GM23338 (cell line): ENCODE data around the gene DTNBP1. TPM values are rescaled to one million over a fixed set of nuclear protein-coding genes. Genes with fewer than 3 reads are reported as not detected.

ENCODE experiments used
- ATAC-seq: fragments of 200-7000 bp; cut with Tn5 transposase; 3 replicates; pipeline ENCODE4 v1.9.1; 2020
- DNase-seq: peaks from one replicate; pipeline ENCODE4 v3.0.0-alpha.2; 2015; ENCODE audit warnings: low spot score
- H2AFZ ChIP-seq: fragments of 200-600 bp; sonication (generic); 2 replicates; pipeline ENCODE4 v1.8.0; 2016; ENCODE audit warnings: antibody characterized with exemption, mild to moderate bottlenecking, moderate library complexity
- H3F3A ChIP-seq: fragments of 200-600 bp; sonication (generic); replicated peaks from 2 replicates; pipeline ENCODE4 v1.8.0; 2017; ENCODE audit warnings: antibody characterized with exemption, mixed run types, low read depth
- H3K27ac ChIP-seq: fragments of 200-600 bp; sonication (generic); 2 replicates; pipeline ENCODE4 v1.6.1; 2016; ENCODE audit warnings: low read depth
- H3K27me3 ChIP-seq: fragments of 200-600 bp; sonication (generic); 2 replicates; pipeline ENCODE4 v1.8.0; 2016; ENCODE audit warnings: mild to moderate bottlenecking, mixed run types, moderate library complexity; ENCODE audit not compliant: insufficient read depth
- H3K36me3 ChIP-seq: fragments of 200-600 bp; sonication (generic); 2 replicates; pipeline ENCODE4 v1.8.0; 2016; ENCODE audit warnings: mild to moderate bottlenecking; ENCODE audit not compliant: insufficient read depth
- H3K4me1 ChIP-seq: fragments of 200-600 bp; sonication (generic); 2 replicates; pipeline ENCODE4 v1.8.0; 2016; ENCODE audit warnings: mild to moderate bottlenecking, moderate library complexity; ENCODE audit not compliant: insufficient read depth
- H3K4me2 ChIP-seq: fragments of 200-600 bp; sonication (generic); 2 replicates; pipeline ENCODE4 v1.7.1; 2017; ENCODE audit warnings: mixed run types
- H3K4me3 ChIP-seq: fragments of 200-600 bp; sonication (generic); 2 replicates; pipeline ENCODE4 v1.6.1; 2016; ENCODE audit warnings: mixed run types
- H3K79me2 ChIP-seq: fragments of 200-600 bp; sonication (generic); replicated peaks from 2 replicates; pipeline ENCODE4 v1.8.0; 2017; ENCODE audit warnings: mild to moderate bottlenecking; ENCODE audit not compliant: insufficient read depth
- H3K9me2 ChIP-seq: fragments of 200-600 bp; sonication (generic); 2 replicates; pipeline ENCODE4 v1.8.0; 2017; ENCODE audit not compliant: insufficient read depth
- H4K20me1 ChIP-seq: fragments of 200-600 bp; sonication (generic); replicated peaks from 2 replicates; pipeline ENCODE4 v1.8.0; 2017; ENCODE audit warnings: mild to moderate bottlenecking; ENCODE audit not compliant: insufficient read depth
- H3K27ac Mint-ChIP-seq: 2 replicates; pipeline ENCODE4 v1.8.0; 2020; ENCODE audit warnings: inconsistent platforms, mild to moderate bottlenecking, moderate library complexity, mixed read lengths
- H3K27me3 Mint-ChIP-seq: 3 replicates; pipeline ENCODE4 v1.8.0; 2022; ENCODE audit warnings: low read depth, mild to moderate bottlenecking, moderate library complexity, mixed read lengths, inconsistent platforms; ENCODE audit not compliant: insufficient read depth, poor library complexity
- H3K36me3 Mint-ChIP-seq: 3 replicates; pipeline ENCODE4 v1.8.0; 2021; ENCODE audit warnings: low read depth, mild to moderate bottlenecking, inconsistent platforms, moderate library complexity, mixed read lengths
- H3K4me1 Mint-ChIP-seq: 3 replicates; pipeline ENCODE4 v1.8.0; 2020; ENCODE audit warnings: mild to moderate bottlenecking, inconsistent platforms, mixed read lengths
- H3K4me3 Mint-ChIP-seq: 3 replicates; pipeline ENCODE4 v1.8.0; 2021; ENCODE audit warnings: moderate library complexity, mild to moderate bottlenecking, inconsistent platforms, mixed read lengths
- H3K9me3 Mint-ChIP-seq: 3 replicates; pipeline ENCODE4 v1.8.0; 2020; ENCODE audit warnings: moderate library complexity, mild to moderate bottlenecking, inconsistent platforms, mixed read lengths
- ETS1 ChIP-seq: IDR thresholded peaks from 2 replicates; pipeline ENCODE4 v1.6.1; 2016; ENCODE audit warnings: antibody characterized with exemption
- EZH2 ChIP-seq: fragments of 200-600 bp; sonication (generic); IDR thresholded peaks from one replicate; pipeline ENCODE4 v1.8.0; 2017; ENCODE audit warnings: antibody characterized with exemption, mild to moderate bottlenecking, low read depth; ENCODE audit not compliant: unreplicated experiment
- STAT1 ChIP-seq: IDR thresholded peaks from one replicate; pipeline ENCODE4 v1.6.1; 2016; ENCODE audit warnings: antibody characterized with exemption; ENCODE audit not compliant: unreplicated experiment
- ZNF114 ChIP-seq: fragments of 250-450 bp; sonication (Bioruptor Pico); IDR thresholded peaks from 2 replicates; pipeline ENCODE4 v1.5.0; 2020; ENCODE audit warnings: mild to moderate bottlenecking, moderate library complexity
- ZNF331 ChIP-seq: fragments of 250-450 bp; sonication (Bioruptor Pico); IDR thresholded peaks from 2 replicates; pipeline ENCODE4 v1.5.0; 2020; ENCODE audit warnings: low read depth, mild to moderate bottlenecking, moderate library complexity
- ZNF462 ChIP-seq: fragments of 250-450 bp; sonication (Bioruptor Pico); IDR thresholded peaks from 2 replicates; pipeline ENCODE4 v1.5.0; 2020; ENCODE audit warnings: mild to moderate bottlenecking, moderate library complexity
- polyA plus RNA-seq: library from polyadenylated mRNA; unstranded; fragments of >200 nt; fragmentation: Nextera tagmentation; extraction: Ambion mirVana; gene quantifications from 2 replicates; pipeline ENCODE4 v1.2.1, GENCODE V29; 2016
- total RNA-seq: library from RNA; depleted of rRNA; stranded (reverse); fragments of >200 nt; shearing (Covaris generic); gene quantifications from 2 replicates; pipeline ENCODE4 v1.2.3, GENCODE V29; 2014
- TF ChIP-seq, protein P1 (sequence below): IDR thresholded peaks from one replicate; pipeline ENCODE4 v1.6.1; 2018; ENCODE audit warnings: antibody characterized with exemption; ENCODE audit not compliant: unreplicated experiment

DTNBP1 gene
- total and polyA plus RNA-seq, 2 experiments from 2014 or later, result 12.1 to 20.1 TPM

DNA sequence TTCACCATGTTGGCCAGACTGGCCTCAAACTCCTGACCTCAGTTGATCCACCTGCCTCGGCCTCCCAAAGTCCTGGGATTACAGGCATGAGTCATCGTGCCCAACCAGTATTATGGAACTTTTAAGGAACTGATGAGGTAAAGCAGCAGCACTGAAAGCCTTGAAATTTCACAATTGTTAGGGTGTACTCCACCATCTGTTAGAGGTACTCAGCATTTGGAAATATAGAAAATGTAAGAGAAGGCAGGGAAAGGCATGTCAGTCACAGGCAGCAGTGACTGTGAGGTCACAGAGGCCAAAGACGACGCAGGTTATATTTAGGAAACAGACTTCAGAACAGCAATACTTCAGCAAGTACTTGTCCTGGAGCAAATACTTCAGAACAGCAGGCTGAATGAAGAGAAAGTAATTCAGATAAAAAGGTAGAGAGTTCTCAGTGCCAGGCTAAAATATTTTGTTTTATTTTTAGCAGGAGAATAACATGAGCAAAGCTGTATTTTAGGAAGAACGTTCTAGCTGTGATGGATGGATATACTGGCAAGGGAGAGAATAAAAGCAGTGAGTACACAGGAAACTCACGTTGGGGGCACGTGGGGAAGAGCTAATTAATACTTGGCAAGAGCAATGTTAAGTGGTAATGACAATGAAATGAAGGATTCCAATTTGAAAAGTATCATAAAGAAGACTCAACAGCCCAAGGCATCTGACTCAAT is 67.2 kb downstream of the DTNBP1 start (continued):
- TF ChIP-seq ETS1 (no peak), ZNF114 (CRISPR knock-in tag) (no peak), ZNF331 (no peak), EZH2 (no peak)
- TF ChIP-seq, protein P1, sequence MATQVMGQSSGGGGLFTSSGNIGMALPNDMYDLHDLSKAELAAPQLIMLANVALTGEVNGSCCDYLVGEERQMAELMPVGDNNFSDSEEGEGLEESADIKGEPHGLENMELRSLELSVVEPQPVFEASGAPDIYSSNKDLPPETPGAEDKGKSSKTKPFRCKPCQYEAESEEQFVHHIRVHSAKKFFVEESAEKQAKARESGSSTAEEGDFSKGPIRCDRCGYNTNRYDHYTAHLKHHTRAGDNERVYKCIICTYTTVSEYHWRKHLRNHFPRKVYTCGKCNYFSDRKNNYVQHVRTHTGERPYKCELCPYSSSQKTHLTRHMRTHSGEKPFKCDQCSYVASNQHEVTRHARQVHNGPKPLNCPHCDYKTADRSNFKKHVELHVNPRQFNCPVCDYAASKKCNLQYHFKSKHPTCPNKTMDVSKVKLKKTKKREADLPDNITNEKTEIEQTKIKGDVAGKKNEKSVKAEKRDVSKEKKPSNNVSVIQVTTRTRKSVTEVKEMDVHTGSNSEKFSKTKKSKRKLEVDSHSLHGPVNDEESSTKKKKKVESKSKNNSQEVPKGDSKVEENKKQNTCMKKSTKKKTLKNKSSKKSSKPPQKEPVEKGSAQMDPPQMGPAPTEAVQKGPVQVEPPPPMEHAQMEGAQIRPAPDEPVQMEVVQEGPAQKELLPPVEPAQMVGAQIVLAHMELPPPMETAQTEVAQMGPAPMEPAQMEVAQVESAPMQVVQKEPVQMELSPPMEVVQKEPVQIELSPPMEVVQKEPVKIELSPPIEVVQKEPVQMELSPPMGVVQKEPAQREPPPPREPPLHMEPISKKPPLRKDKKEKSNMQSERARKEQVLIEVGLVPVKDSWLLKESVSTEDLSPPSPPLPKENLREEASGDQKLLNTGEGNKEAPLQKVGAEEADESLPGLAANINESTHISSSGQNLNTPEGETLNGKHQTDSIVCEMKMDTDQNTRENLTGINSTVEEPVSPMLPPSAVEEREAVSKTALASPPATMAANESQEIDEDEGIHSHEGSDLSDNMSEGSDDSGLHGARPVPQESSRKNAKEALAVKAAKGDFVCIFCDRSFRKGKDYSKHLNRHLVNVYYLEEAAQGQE, result no peak

- H3K36me3 Mint-ChIP-seq, result no peaks in the 10 kb centered on the region
- no peaks in the 10 kb centered on the region for H3K9me3 Mint-ChIP-seq
- Histone ChIP-seq H3K9me2 (0 out of 2 replicates have a peak, but pooled peaks cover 4% of the 10 kb centered on the region), H3K27me3 (no peaks in the 10 kb centered on the region), H3K4me1 (no peaks in the 10 kb centered on the region), H3K4me3 (no peak overlapping the region), H3K79me2 (no peaks in the 10 kb centered on the region), H3K27ac (no peak overlapping the region), H2AFZ (no peak overlapping the region), H4K20me1 (no peaks in the 10 kb centered on the region), H3K4me2 (no peak overlapping the region), H3F3A (no peaks in the 10 kb centered on the region), H3K36me3 (no peaks in the 10 kb centered on the region)
- DNase-seq, result no peak
- H3K4me1 Mint-ChIP-seq, result peaks cover 10% of the 10 kb centered on the region
- no peaks in the 10 kb centered on the region for H3K27me3 Mint-ChIP-seq
- ATAC-seq, result no peak
- no peak for TF ChIP-seq ZNF114 (CRISPR knock-in tag)
- H3K27ac Mint-ChIP-seq, result no peak overlapping the region
- H3K4me3 Mint-ChIP-seq, result no peak overlapping the region
Observed at GRCh38 chr6:15594512-15595259, 68.1 kb downstream of the DTNBP1 start.

DNA sequence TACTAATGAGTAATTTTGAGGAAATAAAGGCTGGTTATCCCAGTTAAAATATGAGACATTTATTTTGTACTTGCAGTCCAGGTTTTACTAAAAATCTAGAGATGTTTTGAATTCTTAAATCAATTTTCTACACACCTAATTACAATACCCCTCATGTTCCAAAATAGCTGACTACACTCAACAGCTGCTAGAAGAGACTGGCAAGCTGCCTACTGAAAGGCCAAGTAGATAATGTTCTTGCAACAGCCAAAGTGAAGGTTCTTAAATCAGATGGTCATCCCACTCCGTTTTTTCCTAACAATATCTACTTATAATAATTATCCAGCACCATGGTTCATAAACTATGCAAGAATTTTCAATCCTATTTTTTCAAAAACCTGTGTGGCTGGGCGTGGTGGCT is 69.0 kb downstream of the DTNBP1 start:
- no peaks in the 10 kb centered on the region for H4K20me1 ChIP-seq
- peaks cover 10% of the 10 kb centered on the region for H3K4me1 Mint-ChIP-seq
- no peaks in the 10 kb centered on the region for H3K36me3 ChIP-seq
- H3K27me3 ChIP-seq, result no peaks in the 10 kb centered on the region
- no peak overlapping the region for H2AFZ ChIP-seq
- no peaks in the 10 kb centered on the region for H3K27me3 Mint-ChIP-seq
- H3K27ac ChIP-seq, result no peak overlapping the region
- no peaks in the 10 kb centered on the region for H3K4me1 ChIP-seq
- H3F3A ChIP-seq, result no peaks in the 10 kb centered on the region
- no peaks in the 10 kb centered on the region for H3K9me3 Mint-ChIP-seq
- no peak for DNase-seq
- no peaks in the 10 kb centered on the region for H3K79me2 ChIP-seq
- 0 out of 2 replicates have a peak, but pooled peaks cover 4% of the 10 kb centered on the region for H3K9me2 ChIP-seq
- no peak overlapping the region for H3K4me3 ChIP-seq
- H3K36me3 Mint-ChIP-seq, result no peaks in the 10 kb centered on the region
- H3K4me3 Mint-ChIP-seq, result no peak overlapping the region
- no peak overlapping the region for H3K27ac Mint-ChIP-seq
- H3K4me2 ChIP-seq, result no peak overlapping the region
- ATAC-seq, result no peak
- TF ChIP-seq STAT1 (no peak), ZNF114 (CRISPR knock-in tag) (no peak), ZNF462 (no peak)
